Measurements from ENCODE around the gene TES. TPM values are rescaled to one million over a fixed set of nuclear protein-coding genes. Genes with fewer than 3 reads are reported as not detected.

TES gene
- total RNA-seq, 2 donors from 2014 or later, result 46.6 to 96.6 TPM

- no peak for DNase-seq (ENCODE audit: low spot score)
- Histone ChIP-seq H3K36me3 (no peaks in the 10 kb centered on the region), H3K27ac (no peak overlapping the region), H3K27me3 (replicated peaks; ENCODE audit: insufficient read depth) (no peaks in the 10 kb centered on the region), H3K4me3 (no peak overlapping the region), H3K4me1 (replicated peaks) (no peaks in the 10 kb centered on the region), H3K9me3 (no peaks in the 10 kb centered on the region)
- intact Hi-C loops (cut with DNase I), result no loop called here
- TF ChIP-seq CTCF (IDR thresholded peaks at IDR 0.05) (no peak), POLR2A (IDR thresholded peaks at IDR 0.05) (no peak), POLR2AphosphoS5 (IDR thresholded peaks at IDR 0.05) (no peak)
- 86% methylated on average over 1 of the region's 1 CpG for WGBS
Measured at GRCh38 chr7:116223588-116223987, 13.2 kb downstream of the TES start.

GRCh38 chr7:116224492-116225098 is 14.3 kb downstream of the TES start:
- 72% methylated on average over 2 of the region's 2 CpGs for WGBS

GRCh38 chr7:116225860-116226259 is 15.5 kb downstream of the TES start:
- H3K4me1 ChIP-seq (replicated peaks), result no peaks in the 10 kb centered on the region
- no peaks in the 10 kb centered on the region for H3K27me3 ChIP-seq (replicated peaks; ENCODE audit: insufficient read depth)
- intact Hi-C loops (cut with DNase I), result no loop called here
- no peak overlapping the region for H3K27ac ChIP-seq
- no peak overlapping the region for H3K4me3 ChIP-seq
- no peaks in the 10 kb centered on the region for H3K36me3 ChIP-seq
- H3K9me3 ChIP-seq, result no peaks in the 10 kb centered on the region
- DNase-seq (ENCODE audit: low spot score), result no peak
- TF ChIP-seq POLR2AphosphoS5 (IDR thresholded peaks at IDR 0.05), result no peak
- TF ChIP-seq CTCF (IDR thresholded peaks at IDR 0.05), result no peak
- no peak for TF ChIP-seq POLR2A (IDR thresholded peaks at IDR 0.05)

More at GRCh38 chr7:116224492-116225098, 14.3 kb downstream of the TES start:
- intact Hi-C loops (cut with DNase I), result no loop called here
- Histone ChIP-seq H3K4me1 (replicated peaks) (no peaks in the 10 kb centered on the region), H3K4me3 (no peak overlapping the region), H3K27ac (no peak overlapping the region), H3K36me3 (no peaks in the 10 kb centered on the region), H3K27me3 (replicated peaks; ENCODE audit: insufficient read depth) (no peaks in the 10 kb centered on the region), H3K9me3 (no peaks in the 10 kb centered on the region)
- no peak for DNase-seq (ENCODE audit: low spot score)
- TF ChIP-seq POLR2A (IDR thresholded peaks at IDR 0.05) (no peak), CTCF (IDR thresholded peaks at IDR 0.05) (no peak)

GRCh38 chr7:116226664-116227063 is 16.3 kb downstream of the TES start:
- TF ChIP-seq POLR2A (IDR thresholded peaks at IDR 0.05) (no peak), CTCF (IDR thresholded peaks at IDR 0.05) (no peak), POLR2AphosphoS5 (IDR thresholded peaks at IDR 0.05) (no peak)
- Histone ChIP-seq H3K27me3 (replicated peaks; ENCODE audit: insufficient read depth) (no peaks in the 10 kb centered on the region), H3K4me3 (no peak overlapping the region), H3K36me3 (no peaks in the 10 kb centered on the region), H3K4me1 (replicated peaks) (no peaks in the 10 kb centered on the region), H3K27ac (no peak overlapping the region), H3K9me3 (no peaks in the 10 kb centered on the region)
- WGBS, result 87% methylated on average over 2 of the region's 2 CpGs
- intact Hi-C loops (cut with DNase I), result no loop called here
- no peak for DNase-seq (ENCODE audit: low spot score)

- H3K27me3 ChIP-seq (replicated peaks; ENCODE audit: insufficient read depth), result no peaks in the 10 kb centered on the region
- intact Hi-C loops (cut with DNase I), result no loop called here
- H3K27ac ChIP-seq, result no peak overlapping the region
- H3K4me3 ChIP-seq, result no peak overlapping the region
- DNase-seq (ENCODE audit: low spot score), result no peak
- TF ChIP-seq POLR2A (IDR thresholded peaks at IDR 0.05) (no peak), POLR2AphosphoS5 (IDR thresholded peaks at IDR 0.05) (no peak), CTCF (IDR thresholded peaks at IDR 0.05) (no peak)
- H3K9me3 ChIP-seq, result no peaks in the 10 kb centered on the region
- no peaks in the 10 kb centered on the region for H3K36me3 ChIP-seq
- H3K4me1 ChIP-seq (replicated peaks), result no peaks in the 10 kb centered on the region
- WGBS, result 79% methylated on average over 2 of the region's 2 CpGs
Measured at GRCh38 chr7:116227678-116228239, 17.4 kb downstream of the TES start.
